ENCODE data around the gene IQCM.
"Not testable (repeated sequence)": the region's sequence is repeated elsewhere in the genome, so short reads cannot be mapped to it uniquely, and the experiment has no call there.

IQCM gene

DNA sequence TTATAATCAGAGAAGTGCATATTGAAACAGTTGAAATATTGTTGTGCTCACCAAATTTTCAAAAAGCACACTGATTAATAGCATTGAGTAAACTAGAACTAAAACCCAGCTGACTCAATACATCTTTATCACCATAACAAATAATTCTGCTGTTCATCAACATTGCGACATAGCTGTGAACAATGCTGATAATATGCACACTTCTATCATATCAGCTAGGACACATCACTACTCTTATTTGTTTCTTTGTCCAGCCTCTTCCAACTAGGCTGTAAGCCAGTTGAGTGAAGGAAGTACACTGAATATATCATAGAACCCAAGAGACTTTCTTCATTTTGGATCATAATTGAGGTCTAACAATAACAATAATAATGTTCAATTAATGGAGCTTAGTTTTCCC lies 349.7 kb downstream of the IQCM start:
- no peak for DNase-seq (ENCODE audit: low spot score)

GRCh38 chr4:149443537-149443936 lies 372.1 kb downstream of the IQCM start:
- DNase-seq (ENCODE audit: low spot score): no peak

DNA sequence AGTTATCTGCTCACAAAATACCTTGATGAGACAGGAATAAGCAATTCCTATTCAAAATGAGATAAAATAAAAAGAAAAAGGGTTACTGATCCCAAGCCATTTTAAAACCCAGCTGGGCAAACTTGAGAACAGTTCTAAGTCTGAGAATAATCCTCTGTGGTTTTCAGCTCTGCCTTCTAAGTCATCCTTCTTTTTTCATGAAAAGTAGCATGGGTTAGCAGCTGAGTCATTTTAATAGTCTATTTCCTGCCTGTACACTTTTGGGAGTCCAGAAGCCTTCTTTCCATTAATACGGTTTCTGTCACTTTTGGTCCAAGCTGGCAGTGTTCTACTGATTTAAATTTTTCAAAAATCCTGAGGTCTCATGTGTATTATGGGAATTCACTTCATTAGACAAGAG lies 374.3 kb downstream of the IQCM start:
- DNase-seq (ENCODE audit: low spot score): no peak

GRCh38 chr4:149426461-149426860 lies 389.2 kb downstream of the IQCM start:
- no peak for DNase-seq (ENCODE audit: low spot score)

- DNase-seq (ENCODE audit: low spot score): no peak
These were observed 406.1 kb downstream of the IQCM start for GRCh38 chr4:149409555-149409962.

- no peak for DNase-seq (ENCODE audit: low spot score)
These were observed 406.5 kb downstream of the IQCM start for GRCh38 chr4:149409146-149409545.

- DNase-seq (ENCODE audit: low spot score): no peak
These were observed 411.5 kb downstream of the IQCM start for GRCh38 chr4:149404143-149404542.

- no peak for DNase-seq (ENCODE audit: low spot score)
These were observed 412.6 kb downstream of the IQCM start for GRCh38 chr4:149403081-149403480.

DNA sequence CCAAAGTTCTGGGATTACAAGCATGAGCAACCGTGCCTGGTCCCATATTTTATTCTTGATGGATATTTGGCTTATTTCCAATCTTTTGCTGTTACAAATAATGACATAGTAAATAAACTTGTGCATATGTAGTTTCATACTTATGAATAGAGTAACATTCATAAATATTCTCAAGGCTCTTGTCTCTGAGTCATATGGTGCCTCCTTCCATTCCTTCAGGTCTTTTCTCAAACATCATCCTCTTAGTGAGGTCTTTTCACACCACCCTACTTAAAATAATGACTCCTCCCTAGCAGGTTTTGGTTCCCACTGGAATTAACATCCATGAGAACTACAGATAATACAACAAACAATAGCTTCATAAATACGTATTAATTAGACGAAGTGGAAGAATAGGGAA lies 416.6 kb downstream of the IQCM start:
- no peak for DNase-seq (ENCODE audit: low spot score)

DNA sequence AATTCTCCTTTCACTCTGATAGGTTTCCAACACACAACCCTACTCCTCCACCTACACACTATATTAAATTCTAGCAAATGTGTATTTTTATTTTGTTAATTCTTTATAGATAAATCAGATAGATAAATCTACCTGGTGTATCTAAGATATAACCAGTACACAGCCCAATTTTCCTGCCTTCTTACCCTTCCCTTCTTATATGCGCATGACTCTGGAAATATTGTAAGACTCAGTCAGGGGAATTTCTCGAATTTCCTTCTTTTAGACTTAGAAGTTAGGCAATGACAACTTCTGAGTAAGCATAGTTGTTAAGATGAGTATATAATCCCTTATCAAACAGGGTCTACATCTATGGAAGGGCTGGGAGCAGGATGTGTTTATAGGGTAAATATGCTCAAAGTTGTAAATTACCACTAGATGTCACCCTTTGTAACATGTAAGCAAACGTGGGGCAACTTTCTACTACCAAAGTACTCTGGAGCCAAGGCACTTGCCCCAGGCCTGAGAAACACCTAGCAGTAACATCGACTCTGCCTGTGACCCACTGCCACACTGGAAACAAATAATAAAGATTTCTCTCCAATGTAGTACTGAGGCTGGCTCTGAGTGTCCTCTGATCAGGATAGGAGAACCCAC lies 444.7 kb downstream of the IQCM start:
- DNase-seq (ENCODE audit: low spot score): no peak

- DNase-seq (ENCODE audit: low spot score): no peak
These were observed 445.6 kb downstream of the IQCM start for GRCh38 chr4:149370002-149370401.

GRCh38 chr4:149353241-149353640 lies 462.4 kb downstream of the IQCM start:
- no peak for DNase-seq (ENCODE audit: low spot score)

- no peak for DNase-seq (ENCODE audit: low spot score)
These were observed 466.1 kb downstream of the IQCM start for GRCh38 chr4:149349541-149349940.

- DNase-seq (ENCODE audit: low spot score): no peak
These were observed 468.5 kb downstream of the IQCM start for GRCh38 chr4:149347139-149347538.

DNA sequence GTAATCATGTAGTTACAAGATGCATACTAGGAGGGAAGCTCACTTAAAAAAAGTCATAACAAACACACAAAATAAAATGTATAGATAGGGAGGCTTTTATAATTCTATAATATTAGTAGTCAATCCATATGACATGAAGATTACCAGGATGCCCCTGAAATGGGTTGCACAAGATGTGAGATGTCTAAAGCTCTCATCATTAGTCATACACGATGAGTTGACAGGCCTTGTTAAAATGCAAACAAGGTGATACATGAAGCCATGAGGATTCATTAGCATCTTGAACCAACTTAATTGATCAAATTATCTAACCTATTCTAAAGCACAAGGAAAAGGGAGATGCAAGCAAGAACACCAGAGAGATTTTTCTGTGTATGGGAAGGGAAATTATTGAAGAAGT lies 470.2 kb downstream of the IQCM start:
- no peak for DNase-seq (ENCODE audit: low spot score)

DNA sequence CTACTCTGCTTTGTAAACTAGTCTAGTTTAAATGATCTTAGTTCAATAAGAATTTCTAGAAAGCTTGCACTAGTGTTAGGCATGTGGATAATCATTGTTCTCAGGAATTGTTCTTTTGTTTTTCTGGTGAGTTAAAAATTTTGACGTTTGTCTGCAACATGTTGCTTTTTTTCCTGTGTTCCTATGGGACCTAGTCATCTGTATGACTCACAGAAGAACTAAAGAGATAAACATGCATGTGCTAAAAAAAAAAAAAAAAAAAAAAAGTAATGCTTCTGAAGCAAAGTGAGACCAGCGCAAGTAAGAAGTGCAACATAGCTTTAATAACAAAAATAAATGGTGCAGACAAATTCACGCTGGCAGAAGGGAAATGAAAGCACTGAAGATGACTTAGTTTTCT lies 471.2 kb downstream of the IQCM start:
- no peak for DNase-seq (ENCODE audit: low spot score)

DNA sequence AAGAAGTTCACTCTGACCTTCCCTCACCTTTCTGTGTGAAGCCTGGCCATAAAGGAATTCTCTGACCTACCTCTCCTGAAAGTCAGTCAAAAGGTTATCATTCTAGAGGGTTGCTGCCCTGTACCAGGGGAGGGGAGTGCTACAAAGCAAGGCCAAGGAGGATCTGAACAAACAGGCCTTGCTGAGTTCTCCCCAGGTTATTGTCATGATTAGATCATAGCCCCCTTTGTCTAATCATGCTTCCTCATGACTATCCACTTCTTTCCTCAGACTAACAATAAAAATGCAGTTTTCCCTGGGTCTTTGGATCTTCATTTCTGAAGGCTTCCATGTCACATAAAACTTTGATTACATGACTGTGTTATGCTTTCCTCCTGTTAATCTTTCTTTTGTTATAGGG lies 472.0 kb downstream of the IQCM start:
- DNase-seq (ENCODE audit: low spot score): no peak

DNA sequence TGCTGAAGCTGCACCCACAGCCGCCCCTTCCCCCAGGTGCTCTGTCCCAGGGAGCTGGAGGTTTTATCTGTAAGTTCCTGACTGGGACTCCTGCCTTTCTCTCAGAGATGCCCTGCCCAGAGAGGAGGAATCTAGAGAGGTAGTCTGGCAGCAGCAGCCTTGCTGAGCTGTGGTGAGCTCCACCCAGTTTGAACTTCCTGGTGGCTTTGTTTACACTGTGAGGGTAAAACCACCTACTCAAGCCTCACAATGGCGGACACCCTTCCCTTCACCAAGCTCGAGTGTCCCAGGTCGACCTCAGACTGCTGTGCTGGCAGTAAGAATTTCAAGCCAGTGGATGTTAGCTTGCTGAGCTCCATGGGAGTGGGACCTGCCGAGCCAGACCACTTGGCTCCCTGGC lies 474.5 kb downstream of the IQCM start:
- DNase-seq (ENCODE audit: low spot score): not testable (repeated sequence)

GRCh38 chr4:149328161-149328560 lies 487.5 kb downstream of the IQCM start:
- DNase-seq (ENCODE audit: low spot score): no peak

GRCh38 chr4:149322203-149322602 lies 493.4 kb downstream of the IQCM start:
- no peak for DNase-seq (ENCODE audit: low spot score)

- no peak for DNase-seq (ENCODE audit: low spot score)
These were observed 494.2 kb downstream of the IQCM start for GRCh38 chr4:149321438-149321837.

DNA sequence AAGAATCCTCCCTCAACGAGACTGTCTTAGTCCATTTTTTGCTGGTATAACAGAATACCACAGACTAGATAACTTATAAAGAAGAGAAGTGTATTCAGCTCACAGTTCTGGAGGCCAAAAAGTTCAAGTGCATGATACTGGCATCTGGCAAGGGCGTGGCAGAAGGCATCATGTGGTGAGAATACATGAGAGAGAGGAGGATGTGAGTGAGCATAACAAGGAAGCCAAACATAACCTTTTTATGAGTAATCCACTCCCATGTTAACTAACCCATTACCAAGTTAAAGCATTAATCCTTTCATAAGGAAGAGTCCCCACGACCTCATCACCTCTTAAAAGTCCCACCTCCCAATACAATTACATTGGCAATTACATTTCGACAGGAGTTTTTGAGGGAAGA lies 504.6 kb downstream of the IQCM start:
- no peak for DNase-seq (ENCODE audit: low spot score)

DNA sequence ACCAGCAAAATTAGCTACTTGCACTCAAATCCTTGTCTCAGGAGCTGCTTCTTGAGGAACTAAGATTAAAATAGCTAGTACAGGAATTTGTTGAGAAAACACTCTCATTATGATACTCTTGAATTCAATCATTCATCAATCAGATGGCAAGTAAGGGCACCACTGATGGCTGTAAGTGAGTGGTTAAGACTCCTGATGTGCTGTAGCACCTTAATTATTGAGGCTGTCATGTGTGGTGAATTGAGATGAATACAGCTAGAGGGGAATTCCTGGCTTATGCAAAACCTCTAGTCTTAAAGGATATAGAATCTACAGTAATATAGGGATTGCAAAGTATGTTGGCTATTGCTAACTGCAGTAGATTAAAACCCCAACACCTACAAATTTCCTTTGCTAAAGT lies 509.1 kb downstream of the IQCM start:
- DNase-seq (ENCODE audit: low spot score): no peak
